HCT116 (cell line): ENCODE measurements around the gene KCNIP3. TPM values are rescaled to one million over a fixed set of nuclear protein-coding genes. Genes with fewer than 3 reads are reported as not detected.

Experiments
- ATAC-seq: fragments of 200-7000 bp; cut with Tn5 transposase; 2 replicates; pipeline ENCODE4 v1.9.1; 2020; ENCODE audit warnings: mild to moderate bottlenecking, moderate library complexity
- BruUV-seq: library from RNA; stranded (reverse); fragments of 400-500 nt; replicated peaks from 2 replicates; lab custom pipeline; 2021; lab: Mats Ljungman, UMichigan
- CTCF ChIA-PET: fragments of 300-600 bp; sonication (Branson Sonifier 250); formaldehyde crosslinking; loops from one replicate; lab custom pipeline; 2021; ENCODE audit warnings: antibody characterized with exemption; lab: Charles Lee
- POLR2A ChIA-PET: fragments of 300-600, 350-600 bp; sonication (Branson Sonifier 250); formaldehyde crosslinking; loops from one replicate; lab custom pipeline; 2021; ENCODE audit warnings: antibody characterized with exemption; lab: Charles Lee
- RAD21 ChIA-PET, 2 experiments: fragments of 300-600 bp; sonication (Branson Sonifier 250); formaldehyde crosslinking; loops; one replicate each; lab custom pipeline; 2023; ENCODE audit warnings: low total read pairs in 2 of 2; ENCODE audit not compliant: uncharacterized antibody in 2 of 2, unreplicated experiment in 2 of 2, low non-redundant PET in 1 of 2; lab: Charles Lee
- DNase-seq: peaks from one replicate; pipeline ENCODE4 v3.0.0-alpha.2; 2010; ENCODE audit warnings: low read depth, low spot score
- H2AFZ ChIP-seq: fragments of 200-600 bp; shearing (Covaris generic), sonication (generic); 2 replicates; pipeline ENCODE4 v1.6.1; 2017; ENCODE audit warnings: low read depth, mixed run types, mixed read lengths, antibody characterized with exemption, low read length; ENCODE audit not compliant: poor library complexity, severe bottlenecking
- H3K27ac ChIP-seq: 2 replicates; pipeline ENCODE4 v1.5.1; 2012; ENCODE audit warnings: low read depth, low read length
- H3K27me3 ChIP-seq: fragments of 200-600 bp; sonication (generic); 2 replicates; pipeline ENCODE4 v1.6.1; 2016; ENCODE audit warnings: mixed run types, low read length, mixed read lengths; ENCODE audit not compliant: insufficient read depth
- H3K36me3 ChIP-seq, 2 experiments: fragments of 200-500 bp in 1 of 2; fragments of 200-600 bp in 1 of 2; sonication (Bioruptor generic) in 1 of 2; sonication (generic) in 1 of 2; 2 replicates each; pipeline versions ENCODE4 v1.5.1 to v1.6.1; 2014 to 2016; ENCODE audit warnings: low read length in 2 of 2, inconsistent platforms in 1 of 2, mixed read lengths in 1 of 2, mixed run types in 1 of 2; ENCODE audit not compliant: insufficient read depth in 2 of 2, control insufficient read depth in 1 of 2
- H3K4me1 ChIP-seq, 2 experiments: fragments of 200-600 bp in 1 of 2; sonication (generic) in 1 of 2; 2 replicates each; pipeline versions ENCODE4 v1.5.1 to v1.6.1; 2012 to 2017; ENCODE audit warnings: low read length in 2 of 2, inconsistent platforms in 1 of 2, mild to moderate bottlenecking in 1 of 2, mixed read lengths in 1 of 2, mixed run types in 1 of 2, moderate library complexity in 1 of 2; ENCODE audit not compliant: insufficient read depth in 2 of 2, control insufficient read depth in 1 of 2
- H3K4me2 ChIP-seq: fragments of 200-600 bp; sonication (generic); 2 replicates; pipeline ENCODE4 v1.6.1; 2017; ENCODE audit warnings: mixed run types, low read length, mixed read lengths
- H3K4me3 ChIP-seq, 2 experiments: fragments of 200-600 bp in 1 of 2; sonication (generic) in 1 of 2; replicated peaks in 1 of 2; 2 replicates each; pipeline ENCODE4 v1.5.1; 2011 to 2016; ENCODE audit warnings: low read length in 2 of 2, control low read depth in 1 of 2, low read depth in 1 of 2, mild to moderate bottlenecking in 1 of 2, mixed read lengths in 1 of 2, mixed run types in 1 of 2
- H3K79me2 ChIP-seq: fragments of 200-600 bp; sonication (generic); 2 replicates; pipeline ENCODE4 v1.6.1; 2017; ENCODE audit warnings: mild to moderate bottlenecking, mixed run types, low read length, moderate library complexity, mixed read lengths; ENCODE audit not compliant: insufficient read depth
- H3K9ac ChIP-seq: fragments of 200-600 bp; sonication (generic); 2 replicates; pipeline ENCODE4 v1.6.1; 2016; ENCODE audit warnings: low read length, mixed read lengths
- H3K9me2 ChIP-seq: fragments of 200-600 bp; sonication (generic), shearing (Covaris generic); 2 replicates; pipeline ENCODE4 v1.6.1; 2017; ENCODE audit warnings: mixed run types, mild to moderate bottlenecking, moderate library complexity; ENCODE audit not compliant: insufficient read depth
- H3K9me3 ChIP-seq, 2 experiments: fragments of 200-500 bp in 1 of 2; fragments of 200-600 bp in 1 of 2; sonication (Bioruptor generic) in 1 of 2; sonication (generic) in 1 of 2; 2 replicates each; pipeline ENCODE4 v1.6.1; 2014 to 2017; ENCODE audit warnings: low read length in 2 of 2, mixed read lengths in 2 of 2, inconsistent platforms in 1 of 2, low read depth in 1 of 2, mild to moderate bottlenecking in 1 of 2, mixed run types in 1 of 2, moderate library complexity in 1 of 2; ENCODE audit not compliant: control insufficient read depth in 1 of 2, insufficient read depth in 1 of 2
- H4K20me1 ChIP-seq: fragments of 200-600 bp; sonication (generic), shearing (Covaris generic); 2 replicates; pipeline ENCODE4 v1.6.1; 2017; ENCODE audit warnings: mixed run types, mild to moderate bottlenecking, moderate library complexity; ENCODE audit not compliant: insufficient read depth
- ATF3 ChIP-seq: IDR thresholded peaks from 2 replicates; pipeline ENCODE4 v1.6.1; 2012
- CBX3 ChIP-seq: IDR thresholded peaks from 2 replicates; pipeline ENCODE4 v1.6.1; 2012; ENCODE audit warnings: low read depth
- CEBPB ChIP-seq: IDR thresholded peaks from 2 replicates; pipeline ENCODE4 v1.6.1; 2012; ENCODE audit warnings: low read depth
- EGR1 ChIP-seq: IDR thresholded peaks from 2 replicates; pipeline ENCODE4 v1.6.1; 2012; ENCODE audit warnings: low read depth
- ELF1 ChIP-seq: IDR thresholded peaks from 2 replicates; pipeline ENCODE4 v1.6.1; 2012; ENCODE audit warnings: low read depth, borderline replicate concordance
- EZH2 ChIP-seq: fragments of 200-600 bp; sonication (generic); IDR thresholded peaks from 2 replicates; pipeline ENCODE4 v1.6.1; 2017; ENCODE audit warnings: antibody characterized with exemption, mixed run types
- EZH2phosphoT487 ChIP-seq: fragments of 200-600 bp; IDR thresholded peaks from 2 replicates; pipeline ENCODE4 v1.6.1; 2018; ENCODE audit warnings: antibody characterized with exemption, borderline replicate concordance
- REST ChIP-seq: IDR thresholded peaks from 2 replicates; pipeline ENCODE4 v1.6.1; 2012; ENCODE audit warnings: low read depth
- SRF ChIP-seq: IDR thresholded peaks from 2 replicates; pipeline ENCODE4 v1.6.1; 2012; ENCODE audit warnings: low read depth
- ZBTB33 ChIP-seq: IDR thresholded peaks from 2 replicates; pipeline ENCODE4 v1.6.1; 2011; ENCODE audit warnings: mild to moderate bottlenecking, low read length, moderate library complexity; ENCODE audit not compliant: insufficient replicate concordance; ENCODE audit errors: extremely low read depth
- ZFX ChIP-seq: fragments of 450-650 bp; IDR thresholded peaks from 2 replicates; pipeline ENCODE4 v1.6.1; 2017
- intact Hi-C: fragments of 100-400 bp; cut with micrococcal nuclease; formaldehyde crosslinking; loops from 2 replicates; pipeline ENCODE4 v1.10.0; 2022
- total RNA-seq: library from RNA; stranded (reverse); gene quantifications from one replicate; pipeline ENCODE4 v1.2.1, GENCODE V29; 2021; ENCODE audit not compliant: unreplicated experiment

The KCNIP3 gene
- total RNA-seq, 1 experiment from 2014 or later, result 3.1 TPM

- RAD21 ChIA-PET, result no interaction called here
- H3K4me3 ChIP-seq, result no peak overlapping the region
Measured at GRCh38 chr2:95315801-95316411, 18.8 kb downstream of the KCNIP3 start.

More at GRCh38 chr2:95315801-95316411, 18.8 kb downstream of the KCNIP3 start:
- H3K79me2 ChIP-seq, result no peaks in the 10 kb centered on the region
- intact Hi-C loops, result loop anchor here (1.0 kb wide), 1 partner anchor 85 kb away; no protein-coding TSS in a partner anchor
- H3K4me1 ChIP-seq, result peaks cover 10 to 12% of the 10 kb centered on the region in 2 experiments; a peak in 2 of 4 replicates
- H3K27ac ChIP-seq, result no peak overlapping the region
- H2AFZ ChIP-seq, result no peak overlapping the region
- H3K9me2 ChIP-seq, result no peaks in the 10 kb centered on the region
- no peak overlapping the region for H3K9ac ChIP-seq
- ATAC-seq (no peak), DNase-seq (no peak)
- no peak overlapping the region for H3K4me2 ChIP-seq
- no TSS peak for BruUV-seq
- CTCF ChIA-PET, result interaction anchor here (5.2 kb wide), 1 partner anchor 84 kb away, joined by 88 read pairs; no protein-coding TSS in a partner anchor
- no peaks in the 10 kb centered on the region for H4K20me1 ChIP-seq
- H3K36me3 ChIP-seq, result no peaks in the 10 kb centered on the region
- no peaks in the 10 kb centered on the region for H3K9me3 ChIP-seq
- TF ChIP-seq REST, result no peak
- TF ChIP-seq EGR1, result no peak
- no peak for TF ChIP-seq SRF
- no peak for TF ChIP-seq ZFX
- TF ChIP-seq CBX3, result no peak
- no peak for TF ChIP-seq EZH2
- no peak for TF ChIP-seq ATF3
- no peak for TF ChIP-seq EZH2phosphoT487
- TF ChIP-seq ZBTB33, result no peak
- TF ChIP-seq CEBPB, result no peak
- no peak for TF ChIP-seq ELF1
- POLR2A ChIA-PET, result no interaction called here
- no peaks in the 10 kb centered on the region for H3K27me3 ChIP-seq
